Activated CD4-positive, alpha-beta T cell treated with anti-CD3 and anti-CD28 coated beads, Interleukin-2, amount 50 U/mL, for 48 hours (primary cell): Measurements from ENCODE around the gene KLHL22.
"Not testable (repeated sequence)": the region's sequence is repeated elsewhere in the genome, so short reads cannot be mapped to it uniquely, and the experiment has no call there.

Experiments
- DNase-seq, 2 experiments: peaks; one replicate each; pipeline ENCODE4 v3.0.0-alpha.2; 2020

The KLHL22 gene

DNA sequence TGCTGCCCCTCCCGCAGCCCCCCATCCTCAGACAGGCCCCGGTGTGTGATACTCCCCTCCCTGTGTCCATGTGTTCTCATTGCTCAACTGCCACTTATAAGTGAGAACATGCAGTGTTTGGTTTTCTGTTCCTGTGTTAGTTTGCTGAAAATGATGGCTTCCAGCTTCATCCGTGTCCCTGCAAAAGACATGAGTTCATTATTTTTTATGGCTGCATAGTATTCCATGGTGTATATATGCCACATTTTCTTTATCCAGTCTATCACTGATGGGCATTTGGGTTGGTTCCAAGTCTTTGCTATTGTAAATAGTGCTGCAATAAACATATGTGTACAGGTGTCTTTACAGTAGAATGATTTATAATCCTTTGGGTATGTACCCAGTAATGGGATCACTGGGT, 80.4 kb downstream of the KLHL22 start:
- not testable (repeated sequence) for DNase-seq

GRCh38 chr22:20414450-20414849, 81.1 kb downstream of the KLHL22 start:
- no peak for DNase-seq

DNA sequence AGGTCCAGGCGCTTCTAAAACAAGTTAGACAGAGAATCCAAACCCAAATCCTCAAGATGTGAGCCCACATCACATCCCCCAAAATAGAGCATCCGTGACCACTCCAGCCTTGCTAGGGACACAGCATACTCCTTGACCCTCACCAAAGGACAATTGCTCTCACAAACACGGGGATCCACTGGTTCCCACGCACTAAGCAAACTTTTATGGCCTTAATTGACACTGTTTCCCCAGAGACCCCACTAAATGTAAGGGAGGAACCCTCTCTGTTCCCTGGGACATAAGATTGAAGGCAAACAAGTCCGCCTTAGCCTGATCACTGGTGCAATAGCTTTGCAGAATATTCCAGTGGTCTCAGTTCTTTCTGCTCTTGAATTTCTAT, 81.5 kb downstream of the KLHL22 start:
- DNase-seq: no peak

DNA sequence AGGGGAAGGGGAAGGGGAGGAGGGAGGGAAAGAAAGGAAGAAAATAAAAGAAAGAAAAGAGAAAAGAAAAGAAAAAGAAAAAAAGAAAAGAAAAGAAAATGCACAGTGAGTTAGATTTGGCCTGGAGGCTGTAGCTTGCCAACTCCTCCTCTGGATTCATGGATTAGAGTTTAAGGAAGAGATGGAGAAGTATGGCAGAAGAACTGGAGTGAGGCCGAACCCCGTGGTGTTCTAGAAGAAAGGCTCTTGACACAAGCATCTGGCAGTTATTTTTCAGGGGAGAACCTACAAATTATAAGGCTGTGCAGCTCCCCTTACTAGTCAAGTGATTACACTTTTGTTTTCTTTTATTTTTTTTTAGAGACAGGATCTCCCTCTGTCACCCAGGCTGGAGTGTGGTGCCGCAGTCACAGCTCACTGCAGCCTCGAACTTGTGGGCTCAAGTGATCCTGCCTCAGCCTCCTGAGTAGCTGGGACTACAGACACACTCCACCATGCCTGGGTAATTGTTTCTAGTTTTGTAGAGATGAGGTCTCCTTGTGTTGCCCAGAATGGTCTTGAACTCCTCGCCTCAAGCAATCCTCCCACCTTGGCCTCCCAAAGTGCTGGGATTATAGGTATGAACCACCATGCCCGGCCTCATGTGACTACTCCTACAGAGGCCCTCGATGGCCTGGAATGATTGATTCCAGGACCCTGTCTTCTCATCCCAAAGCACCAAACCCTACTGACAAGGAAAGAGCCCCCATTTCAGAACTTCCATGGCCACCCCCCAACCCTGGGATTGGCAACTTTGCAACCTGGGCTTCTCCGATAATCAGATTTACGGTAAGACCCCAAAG, 82.2 kb downstream of the KLHL22 start:
- DNase-seq: no peak

GRCh38 chr22:20412474-20413216, 83.0 kb downstream of the KLHL22 start:
- no peak for DNase-seq

DNA sequence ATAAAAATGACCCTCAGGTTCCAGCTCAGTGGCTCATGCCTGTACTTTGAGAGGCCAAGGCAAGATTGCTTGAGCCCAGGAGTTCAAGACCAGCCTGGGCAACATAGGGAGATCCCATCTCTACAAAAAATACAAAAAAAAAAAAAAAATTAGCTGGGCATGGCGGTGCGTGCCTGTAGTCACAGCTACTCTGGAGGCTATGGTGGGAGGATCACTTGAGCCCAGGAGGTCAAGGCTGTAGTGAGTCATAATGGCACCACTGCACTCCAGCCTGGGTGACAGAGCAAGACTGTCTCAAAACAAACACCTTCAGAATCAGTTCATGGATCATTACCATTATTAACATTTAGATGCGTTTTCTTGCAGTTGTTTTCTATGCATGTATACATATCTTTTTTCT, 86.2 kb downstream of the KLHL22 start:
- not testable (repeated sequence) for DNase-seq

DNA sequence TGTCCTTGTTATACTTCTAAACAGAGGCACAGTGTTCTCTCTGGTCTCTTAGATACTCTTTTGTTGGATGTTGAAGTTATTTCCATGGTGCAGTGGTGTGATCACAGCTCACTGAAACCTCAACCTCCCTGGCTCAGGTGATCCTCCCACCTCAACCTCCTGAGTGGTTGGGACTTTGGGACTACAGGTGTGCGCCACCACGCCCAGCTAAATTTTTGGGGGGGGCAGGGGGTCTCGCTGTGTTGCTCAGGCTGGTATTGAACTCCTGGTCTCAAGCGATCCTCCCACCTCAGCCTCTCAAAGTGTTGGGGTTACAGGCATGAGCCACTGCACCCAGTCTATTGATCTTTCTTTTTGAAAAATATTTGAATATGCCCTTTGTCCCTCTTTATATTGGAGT, 86.7 kb downstream of the KLHL22 start:
- no peak for DNase-seq

- DNase-seq: no peak
These were observed 87.8 kb downstream of the KLHL22 start for GRCh38 chr22:20407829-20408228.

DNA sequence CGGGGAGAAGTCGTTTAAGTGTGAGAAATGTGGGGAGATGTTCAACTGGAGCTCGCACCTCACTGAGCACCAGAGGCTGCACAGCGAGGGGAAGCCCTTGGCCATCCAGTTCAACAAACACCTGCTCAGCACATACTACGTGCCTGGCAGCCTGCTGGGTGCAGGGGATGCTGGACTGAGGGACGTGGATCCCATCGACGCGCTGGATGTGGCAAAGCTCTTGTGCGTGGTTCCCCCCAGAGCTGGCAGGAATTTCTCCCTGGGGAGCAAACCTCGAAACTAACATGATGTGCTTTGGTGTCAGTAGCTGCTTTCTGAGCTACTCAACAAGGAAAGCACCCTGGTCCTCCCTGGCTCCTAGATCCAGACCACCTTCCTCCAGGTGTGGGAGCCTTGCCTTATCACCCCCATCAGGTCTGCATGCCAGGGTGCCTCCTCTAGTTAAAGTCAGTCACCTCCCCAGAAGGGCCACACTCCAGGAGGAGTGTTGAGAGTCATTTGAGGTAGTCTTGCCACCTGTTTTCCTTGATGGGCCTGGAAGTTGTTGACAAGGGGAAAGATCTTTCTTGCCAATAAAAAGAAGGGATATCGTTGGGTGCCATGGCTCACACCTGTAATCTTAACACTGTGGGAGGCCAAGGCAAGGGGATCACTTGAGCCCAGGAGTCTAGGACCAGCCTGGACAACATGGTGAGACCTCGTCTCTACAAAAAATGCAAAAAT, 88.7 kb downstream of the KLHL22 start:
- DNase-seq: no peak

DNA sequence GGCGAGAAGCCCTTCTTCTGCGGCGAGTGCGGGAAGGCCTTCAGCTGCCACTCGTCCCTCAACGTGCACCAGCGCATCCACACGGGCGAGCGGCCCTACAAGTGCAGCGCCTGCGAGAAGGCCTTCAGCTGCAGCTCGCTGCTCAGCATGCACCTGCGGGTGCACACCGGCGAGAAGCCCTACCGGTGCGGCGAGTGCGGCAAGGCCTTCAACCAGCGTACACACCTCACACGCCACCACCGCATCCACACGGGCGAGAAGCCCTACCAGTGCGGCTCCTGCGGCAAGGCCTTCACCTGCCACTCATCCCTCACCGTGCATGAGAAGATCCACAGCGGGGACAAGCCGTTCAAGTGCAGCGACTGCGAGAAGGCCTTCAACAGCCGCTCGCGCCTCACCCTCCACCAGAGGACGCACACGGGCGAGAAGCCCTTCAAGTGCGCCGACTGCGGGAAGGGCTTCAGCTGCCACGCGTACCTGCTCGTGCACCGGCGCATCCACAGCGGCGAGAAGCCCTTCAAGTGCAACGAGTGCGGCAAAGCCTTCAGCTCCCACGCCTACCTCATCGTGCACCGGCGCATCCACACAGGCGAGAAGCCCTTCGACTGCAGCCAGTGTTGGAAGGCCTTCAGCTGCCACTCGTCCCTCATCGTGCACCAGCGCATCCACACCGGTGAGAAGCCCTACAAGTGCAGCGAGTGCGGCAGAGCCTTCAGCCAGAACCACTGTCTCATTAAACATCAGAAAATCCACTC, 89.5 kb downstream of the KLHL22 start:
- no peak for DNase-seq

DNA sequence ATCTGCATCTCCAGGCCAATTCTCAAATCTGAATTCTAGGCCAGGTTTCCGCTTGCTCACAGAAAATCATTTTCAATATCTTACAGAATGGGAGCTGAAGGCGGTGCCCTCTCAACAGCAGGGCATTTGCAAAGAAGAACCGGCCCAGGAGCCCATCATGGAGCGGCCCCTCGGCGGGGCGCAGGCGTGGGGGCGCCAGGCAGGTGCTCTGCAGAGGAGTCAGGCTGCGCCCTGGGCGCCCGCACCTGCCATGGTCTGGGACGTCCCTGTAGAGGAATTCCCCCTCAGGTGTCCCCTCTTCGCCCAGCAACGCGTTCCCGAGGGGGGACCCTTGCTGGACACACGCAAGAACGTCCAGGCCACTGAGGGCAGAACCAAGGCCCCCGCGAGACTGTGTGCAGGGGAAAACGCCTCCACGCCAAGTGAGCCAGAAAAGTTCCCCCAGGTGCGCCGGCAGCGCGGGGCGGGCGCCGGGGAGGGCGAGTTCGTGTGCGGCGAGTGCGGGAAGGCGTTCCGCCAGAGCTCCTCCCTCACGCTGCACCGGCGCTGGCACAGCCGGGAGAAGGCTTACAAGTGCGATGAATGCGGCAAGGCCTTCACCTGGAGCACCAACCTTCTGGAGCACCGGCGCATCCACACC, 90.2 kb downstream of the KLHL22 start:
- DNase-seq: no peak

DNA sequence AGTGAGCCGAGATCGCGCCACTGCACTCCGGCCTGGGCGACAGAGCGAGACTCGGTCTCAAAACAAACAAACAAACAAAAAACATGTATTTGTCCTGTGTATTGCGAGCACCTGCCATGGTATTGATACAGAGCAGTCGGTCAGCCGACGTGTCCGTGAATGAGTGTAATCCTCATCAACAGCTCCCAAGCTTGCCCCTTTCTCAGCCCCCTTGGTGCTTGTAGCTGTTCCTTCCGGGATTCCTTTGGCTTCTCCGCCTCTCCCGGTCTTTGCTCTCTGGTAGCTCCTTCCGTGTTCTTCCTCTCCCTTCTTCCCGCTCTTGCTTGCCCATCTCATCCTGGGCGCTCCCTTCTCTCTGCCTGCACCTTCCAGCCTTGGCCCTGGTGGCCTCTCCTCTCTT, 90.7 kb downstream of the KLHL22 start:
- DNase-seq: no peak

GRCh38 chr22:20403779-20404140, 91.8 kb downstream of the KLHL22 start:
- no peak for DNase-seq

GRCh38 chr22:20402960-20403778, 92.4 kb downstream of the KLHL22 start:
- DNase-seq: no peak

DNA sequence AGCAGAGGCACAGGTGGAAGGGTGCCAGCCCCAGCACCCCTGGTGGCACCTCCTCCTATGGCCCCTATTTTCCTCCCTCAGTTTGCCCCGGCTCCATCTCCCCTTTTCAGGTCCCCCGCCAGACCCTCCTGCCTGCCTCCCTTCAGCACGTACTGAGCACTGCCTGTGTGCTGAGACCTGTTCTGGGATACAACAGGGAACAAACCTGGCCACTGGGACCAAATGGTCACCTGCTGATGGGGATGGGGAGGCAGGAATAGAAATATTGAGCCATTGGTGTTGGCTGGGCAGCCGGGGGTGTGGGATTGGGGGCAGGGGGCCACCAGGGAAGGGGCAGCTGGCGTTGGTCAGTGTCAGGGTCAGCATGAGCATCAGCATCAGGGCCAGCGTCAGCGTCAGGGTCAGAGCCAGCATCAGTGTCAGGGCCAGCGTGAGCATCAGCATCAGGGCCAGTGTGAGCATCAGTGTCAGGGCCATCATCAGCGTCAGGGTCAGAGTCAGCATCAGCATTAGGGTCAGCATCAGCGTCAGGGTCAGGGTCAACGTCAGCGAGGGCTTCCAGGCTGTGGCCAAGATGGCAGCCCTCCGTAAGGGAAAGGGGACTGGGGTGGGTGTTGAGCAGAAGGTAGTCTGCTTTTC, 94.1 kb downstream of the KLHL22 start:
- DNase-seq: no peak

GRCh38 chr22:20400606-20401375, 94.8 kb downstream of the KLHL22 start:
- DNase-seq: no peak

- DNase-seq: no peak
These were observed 95.6 kb downstream of the KLHL22 start for GRCh38 chr22:20399866-20400605.

DNA sequence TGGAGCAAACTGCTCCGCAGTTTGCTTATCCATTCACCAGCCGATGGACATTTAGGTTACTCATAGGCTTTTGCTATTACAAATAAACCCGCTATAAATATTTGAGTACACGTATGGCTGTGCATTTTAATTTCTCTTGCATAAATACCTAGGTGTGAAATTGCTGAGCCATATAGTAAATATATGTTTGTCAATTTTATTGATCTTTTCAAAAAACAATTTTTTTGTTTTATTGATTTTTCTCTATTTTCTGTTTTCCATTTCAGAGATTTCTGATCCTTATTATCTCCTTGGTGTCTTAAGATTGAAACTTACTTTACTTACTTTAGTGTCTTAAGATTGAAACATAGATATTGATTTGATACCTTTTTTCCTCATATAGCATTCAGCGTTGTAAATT, 97.2 kb downstream of the KLHL22 start:
- no peak for DNase-seq

GRCh38 chr22:20397498-20397897, 98.1 kb downstream of the KLHL22 start:
- DNase-seq: no peak

DNA sequence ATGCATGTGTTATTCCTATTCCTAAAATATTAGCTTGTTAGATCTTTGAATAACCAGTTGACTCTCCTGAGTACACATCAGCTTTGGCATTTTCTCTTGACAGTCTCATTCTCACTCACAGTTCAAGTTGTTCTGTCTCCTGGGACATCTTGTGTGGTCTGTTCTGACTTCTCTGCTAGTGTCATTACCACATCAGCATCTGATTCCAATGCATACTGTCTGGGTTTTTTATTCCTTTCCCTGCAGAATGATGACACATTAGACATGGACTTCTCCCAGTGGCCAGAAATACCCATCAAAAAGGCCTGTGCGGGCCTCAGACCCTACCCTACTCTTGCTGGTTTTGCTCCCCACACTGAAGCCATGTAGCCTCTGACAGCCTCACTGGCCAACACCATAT, 99.0 kb downstream of the KLHL22 start:
- DNase-seq: no peak
